Lower leg skin (tissue), 4 donors: ENCODE results near the gene CYP4F12. TPM values are rescaled to one million over a fixed set of nuclear protein-coding genes. Genes with fewer than 3 reads are reported as not detected.

Source experiments
- DNase-seq, 2 donors: peaks; one replicate each; pipeline ENCODE4 v3.0.0-alpha.2; 2019; ENCODE audit warnings: low spot score in 2 of 2
- H3K4me3 ChIP-seq: fragments of 200-600 bp; sonication (generic); 2 replicates; pipeline ENCODE4 v1.5.1; 2017; ENCODE audit warnings: mild to moderate bottlenecking, low read depth; ENCODE audit not compliant: poor library complexity, severe bottlenecking
- POLR2A ChIP-seq, 2 donors: fragments of 450-650 bp; IDR thresholded peaks; one replicate each; pipeline ENCODE4 v1.6.1; 2016 to 2017; ENCODE audit warnings: antibody characterized with exemption in 2 of 2, mild to moderate bottlenecking in 1 of 2, moderate library complexity in 1 of 2
- WGBS, 2 donors: methylation state at CpG; one replicate each; pipeline ENCODE4 v1.1.5; 2018; 5-methylcytosine and 5-hydroxymethylcytosine counted together
- intact Hi-C: fragments of 100-400 bp; cut with DNase I; formaldehyde crosslinking; loops from one replicate; pipeline ENCODE4 v1.15.0; 2023; ENCODE audit warnings: low total_unique reads
- total RNA-seq, 4 donors: library from RNA; depleted of rRNA; stranded (reverse); fragments of >200 nt; gene quantifications; one replicate each; pipeline ENCODE4 v1.1.0, GENCODE V29; 2016
- TF ChIP-seq, protein P1 (sequence below), 3 donors: fragments of 450-650 bp; IDR thresholded peaks; one replicate each; pipeline ENCODE4 v1.5.1; 2016; ENCODE audit warnings: antibody characterized with exemption in 3 of 3, mild to moderate bottlenecking in 3 of 3, moderate library complexity in 2 of 3

CYP4F12 gene
- total RNA-seq, 4 donors from 2014 or later = 40.8 to 100 (median 85.7) TPM

DNA sequence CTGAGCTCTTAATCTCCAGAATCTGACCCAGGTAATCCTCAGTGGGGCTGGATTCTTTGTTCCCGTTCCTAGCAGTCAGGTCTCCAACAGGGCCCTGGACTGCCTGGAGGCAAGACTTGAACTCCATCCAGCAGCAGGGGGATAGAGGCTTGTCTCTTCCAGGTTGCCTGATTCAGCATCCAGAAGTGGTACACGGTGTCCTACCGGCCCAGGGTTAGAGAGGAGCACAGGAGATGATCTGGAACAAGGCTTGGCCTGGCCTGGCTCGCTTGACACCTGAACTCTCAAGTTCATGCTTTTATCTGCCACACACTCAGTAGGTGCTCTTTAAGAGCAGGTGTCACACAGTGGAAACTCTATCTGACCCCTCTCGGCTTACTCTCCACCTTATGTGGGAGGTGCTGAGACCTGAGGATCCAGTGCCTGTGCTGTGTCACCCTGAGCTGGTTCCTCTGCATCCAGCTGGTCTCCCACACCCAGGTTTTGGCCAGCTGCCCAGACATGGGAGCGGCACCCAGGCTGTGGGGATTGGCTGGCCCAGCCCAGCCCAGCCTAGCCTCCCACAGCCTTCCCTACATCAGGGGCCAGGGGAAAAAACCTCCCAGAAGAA is 32.5 kb upstream of the CYP4F12 start, which contains the start of gene CYP4F3:
Gene CYP4F3 (plus strand): TSS at position 604 of the 610 bp plus-strand sequence. CDS start 519 bp downstream, outside the sequence.
- no peak within 1 kb of the TSS for H3K4me3 ChIP-seq
- TF ChIP-seq, protein P1, sequence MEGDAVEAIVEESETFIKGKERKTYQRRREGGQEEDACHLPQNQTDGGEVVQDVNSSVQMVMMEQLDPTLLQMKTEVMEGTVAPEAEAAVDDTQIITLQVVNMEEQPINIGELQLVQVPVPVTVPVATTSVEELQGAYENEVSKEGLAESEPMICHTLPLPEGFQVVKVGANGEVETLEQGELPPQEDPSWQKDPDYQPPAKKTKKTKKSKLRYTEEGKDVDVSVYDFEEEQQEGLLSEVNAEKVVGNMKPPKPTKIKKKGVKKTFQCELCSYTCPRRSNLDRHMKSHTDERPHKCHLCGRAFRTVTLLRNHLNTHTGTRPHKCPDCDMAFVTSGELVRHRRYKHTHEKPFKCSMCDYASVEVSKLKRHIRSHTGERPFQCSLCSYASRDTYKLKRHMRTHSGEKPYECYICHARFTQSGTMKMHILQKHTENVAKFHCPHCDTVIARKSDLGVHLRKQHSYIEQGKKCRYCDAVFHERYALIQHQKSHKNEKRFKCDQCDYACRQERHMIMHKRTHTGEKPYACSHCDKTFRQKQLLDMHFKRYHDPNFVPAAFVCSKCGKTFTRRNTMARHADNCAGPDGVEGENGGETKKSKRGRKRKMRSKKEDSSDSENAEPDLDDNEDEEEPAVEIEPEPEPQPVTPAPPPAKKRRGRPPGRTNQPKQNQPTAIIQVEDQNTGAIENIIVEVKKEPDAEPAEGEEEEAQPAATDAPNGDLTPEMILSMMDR (IDR thresholded peaks at IDR 0.05) = no peak
- TF ChIP-seq POLR2A (IDR thresholded peaks at IDR 0.05) = no peak
- 31 to 33% methylated on average over 5 to 6 of the region's 6 CpGs for WGBS, 2 donors
- intact Hi-C loops = no loop called here
- DNase-seq = peak; percentile 74 to 92

DNA sequence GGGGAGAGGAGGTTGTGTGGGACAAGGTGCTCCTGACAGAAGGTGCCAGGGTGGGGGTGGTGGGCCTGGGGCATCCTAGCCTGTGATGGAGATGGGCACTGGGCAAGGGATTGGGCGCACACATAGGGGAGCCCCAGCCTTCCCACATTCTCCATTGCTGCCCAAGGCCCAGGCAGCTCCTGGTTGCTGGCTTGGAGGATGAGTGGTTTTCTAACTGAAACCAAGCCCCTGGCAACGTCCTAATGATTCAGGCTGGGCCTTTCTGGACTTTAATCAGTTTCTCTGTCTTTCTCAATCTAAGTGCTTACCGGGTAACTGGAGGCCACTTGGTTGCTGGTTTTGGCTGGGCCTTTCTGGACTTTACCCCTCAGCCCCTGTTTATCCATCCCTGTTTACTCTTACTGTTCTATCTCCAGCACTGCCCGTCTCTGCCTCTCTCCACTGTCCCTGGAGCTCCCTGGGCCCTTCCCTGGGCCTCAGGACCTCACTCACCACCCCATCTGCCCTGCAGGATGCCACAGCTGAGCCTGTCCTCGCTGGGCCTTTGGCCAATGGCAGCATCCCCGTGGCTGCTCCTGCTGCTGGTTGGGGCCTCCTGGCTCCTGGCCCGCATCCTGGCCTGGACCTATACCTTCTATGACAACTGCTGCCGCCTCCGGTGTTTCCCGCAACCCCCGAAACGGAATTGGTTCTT is 31.8 kb upstream of the CYP4F12 start:
- no peak overlapping the region for H3K4me3 ChIP-seq
- 62% methylated on average over 12 of the region's 12 CpGs for WGBS, 2 donors
- TF ChIP-seq, protein P1 (IDR thresholded peaks at IDR 0.05) = no peak
- no peak for TF ChIP-seq POLR2A (IDR thresholded peaks at IDR 0.05)
- no peak for DNase-seq
- intact Hi-C loops = no loop called here

DNA sequence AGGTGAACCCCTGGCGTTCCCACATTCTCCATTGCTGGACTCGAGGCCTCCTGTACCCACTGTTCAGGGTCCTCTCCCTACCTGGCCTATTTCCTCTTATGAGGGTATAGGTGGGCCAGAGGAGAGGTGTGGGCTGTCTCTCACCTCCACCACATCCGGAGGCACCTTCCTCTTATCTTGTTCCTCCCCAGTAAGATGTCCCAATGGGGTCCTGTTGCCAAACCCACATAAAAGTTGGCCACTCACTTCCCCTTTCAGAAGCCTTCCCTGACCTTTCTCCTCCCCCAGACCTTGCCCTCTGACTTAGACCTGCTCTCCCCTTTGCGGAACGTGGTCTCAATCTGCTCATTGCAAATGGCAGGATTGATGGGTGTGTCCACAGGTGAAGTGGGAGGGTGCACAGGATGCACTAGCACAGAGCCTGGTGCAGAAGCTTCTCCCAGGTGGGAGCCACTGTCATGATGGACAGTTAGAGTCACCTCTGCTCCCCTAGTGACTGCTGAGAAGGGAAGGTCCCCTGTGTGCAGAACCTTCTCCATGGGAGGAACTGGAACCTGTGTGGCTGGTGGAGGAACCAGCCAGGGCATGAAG is 30.9 kb upstream of the CYP4F12 start:
- intact Hi-C loops = no loop called here
- no peak overlapping the region for H3K4me3 ChIP-seq
- 74 to 76% methylated on average over 5 of the region's 5 CpGs for WGBS, 2 donors
- DNase-seq = no peak
- no peak for TF ChIP-seq POLR2A (IDR thresholded peaks at IDR 0.05)
- TF ChIP-seq, protein P1 (IDR thresholded peaks at IDR 0.05) = no peak

DNA sequence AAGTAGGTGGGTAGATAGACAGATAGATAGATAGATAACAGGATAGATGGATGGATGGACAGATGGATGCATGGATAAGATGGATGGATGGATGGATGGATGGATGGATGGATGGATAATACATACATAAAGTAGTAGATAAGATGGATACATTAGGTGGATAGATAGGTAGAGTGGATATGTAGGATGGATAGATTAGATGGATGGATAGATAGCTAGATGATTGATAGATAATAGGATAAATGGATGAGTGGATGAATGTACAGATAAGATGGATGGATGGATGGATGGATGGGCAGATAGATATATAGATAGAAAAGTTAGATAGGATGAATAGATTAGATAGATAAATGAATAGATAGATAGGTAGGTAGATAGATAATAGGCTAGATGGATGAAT is 30.1 kb upstream of the CYP4F12 start:
- intact Hi-C loops = no loop called here
- no peak for DNase-seq
- no peak overlapping the region for H3K4me3 ChIP-seq
- no peak for TF ChIP-seq POLR2A (IDR thresholded peaks at IDR 0.05)
- TF ChIP-seq, protein P1 (IDR thresholded peaks at IDR 0.05) = no peak

DNA sequence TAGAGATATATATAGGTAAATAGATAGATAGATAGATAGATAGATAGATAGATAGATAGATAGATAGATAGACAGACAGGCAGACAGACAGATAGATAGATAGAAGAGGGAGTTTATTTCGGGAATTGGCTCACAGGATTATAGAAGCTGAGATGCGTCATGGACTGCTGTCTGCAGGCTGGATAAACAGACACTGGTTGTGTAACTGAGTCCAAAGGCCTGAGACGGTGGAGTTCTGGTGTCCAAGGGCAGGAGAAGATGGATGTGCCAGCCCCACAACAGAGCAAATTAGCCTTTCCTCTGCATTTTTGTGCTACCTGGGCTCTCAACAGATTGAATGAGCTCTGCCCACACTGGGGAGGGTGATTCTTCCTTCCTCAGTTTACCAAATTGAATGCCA is 29.5 kb upstream of the CYP4F12 start:
- intact Hi-C loops = no loop called here
- no peak for DNase-seq
- 82 to 83% methylated on average over 3 of the region's 3 CpGs for WGBS, 2 donors
- no peak overlapping the region for H3K4me3 ChIP-seq
- no peak for TF ChIP-seq POLR2A (IDR thresholded peaks at IDR 0.05)
- TF ChIP-seq, protein P1 (IDR thresholded peaks at IDR 0.05) = no peak
